HepG2 (cell line): ENCODE results near the gene SOX4. TPM values are rescaled to one million over a fixed set of nuclear protein-coding genes. Genes with fewer than 3 reads are reported as not detected.

Source experiments
- ATAC-seq: fragments of 200-7000 bp; cut with Tn5 transposase; 3 replicates; pipeline ENCODE4 v1.9.1; 2020; ENCODE audit warnings: mild to moderate bottlenecking, moderate library complexity
- BruUV-seq: library from RNA; stranded (reverse); fragments of 400-500 nt; replicated peaks from 2 replicates; lab custom pipeline; 2021; lab: Mats Ljungman, UMichigan
- CTCF ChIA-PET: fragments of 300-600 bp; formaldehyde crosslinking; extraction: SDS; loops from one replicate; lab custom pipeline; 2021; ENCODE audit warnings: low total read pairs, inconsistent platforms, low intra/inter-chr PET ratio; lab: Yijun Ruan, JAX
- POLR2A ChIA-PET: fragments of 350-600 bp; sonication (Branson Sonifier 250); formaldehyde crosslinking; loops from one replicate; lab custom pipeline; 2020; ENCODE audit warnings: antibody characterized with exemption, inconsistent platforms; lab: Yijun Ruan, JAX
- DNase-seq: peaks from one replicate; pipeline ENCODE4 v3.0.0-alpha.2; 2015; ENCODE audit warnings: low spot score
- FAIRE-seq: peaks from 3 replicates; lab custom pipeline; 2011; peaks lifted over from hg19 to GRCh38; lab: Jason Lieb, UNC
- H2AFZ ChIP-seq: one replicate; pipeline ENCODE4 v1.6.1; 2011; ENCODE audit warnings: low read length, inconsistent platforms
- H3K27ac ChIP-seq: fragments of 300-600 bp; 3 replicates; pipeline ENCODE4 v1.8.0; 2011; ENCODE audit warnings: mixed run types, mild to moderate bottlenecking, mixed read lengths, low read length, inconsistent platforms; ENCODE audit not compliant: insufficient read depth; ENCODE audit errors: extremely low read length
- H3K27me3 ChIP-seq, 2 experiments: fragments of 200-600 bp in 1 of 2; 2 replicates in 1 of 2; 3 replicates in 1 of 2; pipeline versions ENCODE4 v1.6.0 to v1.8.0; 2011; ENCODE audit warnings: low read length in 2 of 2, mild to moderate bottlenecking in 2 of 2, moderate library complexity in 2 of 2, inconsistent platforms in 1 of 2; ENCODE audit not compliant: insufficient read depth in 2 of 2, control insufficient read depth in 1 of 2
- H3K36me3 ChIP-seq, 2 experiments: fragments of 200-600 bp in 1 of 2; replicated peaks in 1 of 2; 2 replicates in 1 of 2; 3 replicates in 1 of 2; pipeline versions ENCODE4 v1.5.1 to v1.8.0; 2011; ENCODE audit warnings: low read length in 2 of 2, inconsistent platforms in 1 of 2; ENCODE audit not compliant: insufficient read depth in 2 of 2, control insufficient read depth in 1 of 2
- H3K4me1 ChIP-seq: 2 replicates; pipeline ENCODE4 v1.5.1; 2012; ENCODE audit warnings: low read length, inconsistent platforms; ENCODE audit not compliant: insufficient read depth
- H3K4me2 ChIP-seq: 2 replicates; pipeline ENCODE4 v1.6.0; 2011; ENCODE audit warnings: low read depth, low read length, inconsistent platforms
- H3K4me3 ChIP-seq, 3 experiments: fragments of 200-600 bp in 1 of 3; sonication (generic), shearing (Covaris generic) in 1 of 3; replicated peaks in 1 of 3; 2 replicates each; pipeline ENCODE4 v1.5.1; 2011 to 2016; ENCODE audit warnings: low read length in 3 of 3, inconsistent platforms in 2 of 3, low read depth in 2 of 3, mild to moderate bottlenecking in 2 of 3, control low read depth in 1 of 3, mixed read lengths in 1 of 3; ENCODE audit not compliant: insufficient read depth in 1 of 3
- H3K79me2 ChIP-seq: one replicate; pipeline ENCODE4 v1.6.1; 2011; ENCODE audit warnings: low read length, inconsistent platforms; ENCODE audit not compliant: insufficient read depth
- H3K9ac ChIP-seq: 2 replicates; pipeline ENCODE4 v1.6.0; 2011; ENCODE audit warnings: mild to moderate bottlenecking, low read depth, low read length, inconsistent platforms; ENCODE audit not compliant: insufficient read depth
- H3K9me3 ChIP-seq: 2 replicates; pipeline ENCODE4 v1.5.1; 2012; ENCODE audit warnings: mild to moderate bottlenecking, low read length
- H4K20me1 ChIP-seq: 2 replicates; pipeline ENCODE4 v1.6.0; 2011; ENCODE audit warnings: inconsistent platforms, mild to moderate bottlenecking, low read length, moderate library complexity; ENCODE audit not compliant: insufficient read depth
- ATM ChIP-seq: fragments of 450-650 bp; IDR thresholded peaks from 2 replicates; pipeline ENCODE4 v1.7.1; 2017; ENCODE audit warnings: mild to moderate bottlenecking, borderline replicate concordance
- ELF3 ChIP-seq: IDR thresholded peaks from 2 replicates; pipeline ENCODE4 v1.6.1; 2016; ENCODE audit warnings: missing genetic modification reagents, missing compliant biosample characterization
- EZH2 ChIP-seq: conservative IDR thresholded peaks from 2 replicates; pipeline ENCODE4 v1.6.1; 2012; ENCODE audit warnings: mild to moderate bottlenecking, low read depth, low read length, moderate library complexity
- FLYWCH1 ChIP-seq: sonication (generic); formaldehyde crosslinking; IDR thresholded peaks from 2 replicates; pipeline ENCODE4 v1.8.1; 2023; ENCODE audit warnings: mild to moderate bottlenecking, missing genetic modification reagents
- FOXA1 ChIP-seq, 2 experiments: fragments of 450-650 bp in 1 of 2; sonication (generic) in 1 of 2; formaldehyde crosslinking in 1 of 2; IDR thresholded peaks; 2 replicates each; pipeline versions ENCODE4 v1.4.0 to v1.6.1; 2016 to 2020; ENCODE audit warnings: missing genetic modification reagents in 1 of 2
- HNF4A ChIP-seq: sonication (generic); formaldehyde crosslinking; IDR thresholded peaks from 2 replicates; pipeline ENCODE4 v1.4.0; 2020; ENCODE audit warnings: missing genetic modification reagents
- KAT2B ChIP-seq: fragments of 150-350 bp; IDR thresholded peaks from 2 replicates; pipeline ENCODE4 v1.6.1; 2014; ENCODE audit warnings: low read depth, low read length, borderline replicate concordance
- MAZ ChIP-seq, 2 experiments: sonication (generic) in 1 of 2; formaldehyde crosslinking in 1 of 2; IDR thresholded peaks; 2 replicates each; pipeline versions ENCODE4 v1.5.0 to v1.6.1; 2012 to 2020; ENCODE audit warnings: low read depth in 2 of 2, mild to moderate bottlenecking in 2 of 2, borderline replicate concordance in 1 of 2, improper control_type of control experiment in 1 of 2, low read length in 1 of 2, missing genetic modification reagents in 1 of 2, moderate library complexity in 1 of 2
- MBNL3 ChIP-seq: fragments of 250-450 bp; sonication (Bioruptor Pico); conservative IDR thresholded peaks from 2 replicates; pipeline ENCODE4 v1.8.0; 2022; ENCODE audit warnings: mild to moderate bottlenecking, inconsistent platforms
- MIXL1 ChIP-seq: IDR thresholded peaks from 2 replicates; pipeline ENCODE4 v1.6.1; 2016
- NFIC ChIP-seq: IDR thresholded peaks from 2 replicates; pipeline ENCODE4 v1.6.1; 2012; ENCODE audit warnings: mild to moderate bottlenecking, low read length, inconsistent platforms
- SALL1 ChIP-seq: sonication (generic); formaldehyde crosslinking; IDR thresholded peaks from 2 replicates; pipeline ENCODE4 v1.8.0; 2022; ENCODE audit warnings: mild to moderate bottlenecking, missing genetic modification reagents
- ZNF768 ChIP-seq: sonication (generic); formaldehyde crosslinking; IDR thresholded peaks from 2 replicates; pipeline ENCODE4 v1.4.0; 2020; ENCODE audit warnings: missing genetic modification reagents
- in situ Hi-C: cut with HindIII; loops from 2 replicates; pipeline ENCODE4 v1.10.0; 2017; ENCODE audit warnings: low pct_unique_long_range_greater_than_20kb; ENCODE audit not compliant: extremely low pct_ligation_motif_present
- intact Hi-C: fragments of 100-400 bp; cut with micrococcal nuclease; formaldehyde crosslinking; loops from one replicate; pipeline ENCODE4 v1.10.0; 2022; ENCODE audit not compliant: unreplicated experiment
- polyA plus RNA-seq, 8 experiments: library from polyadenylated mRNA; depleted of rRNA in 3 of 8; stranded (reverse) in 7 of 8; unstranded in 1 of 8; fragments of >200 nt; fragmentation: Illumina TruSeq in 4 of 8; extraction: Trizol in 4 of 8; gene quantifications; 2 replicates each; pipeline versions ENCODE4 v1.2.1 to v1.2.3, GENCODE V29; 2011 to 2016; ENCODE audit warnings: low read depth in 4 of 8, missing spikeins in 1 of 8, mixed read lengths in 1 of 8; ENCODE audit not compliant: insufficient read depth in 1 of 8
- total RNA-seq, 5 experiments: library from RNA; depleted of rRNA; stranded (reverse); fragments of >200 nt; fragmentation: Illumina TruSeq; extraction: Trizol; gene quantifications; 2 replicates each; pipeline ENCODE4 v1.2.3, GENCODE V29; 2016; ENCODE audit warnings: low read depth in 1 of 5
- TF ChIP-seq, protein P1 (sequence below), 2 experiments: fragments of 450-650 bp in 1 of 2; sonication (generic) in 1 of 2; formaldehyde crosslinking; IDR thresholded peaks; 2 replicates each; pipeline versions ENCODE4 v1.5.0 to v1.8.0; 2020 to 2022; ENCODE audit warnings: mild to moderate bottlenecking in 1 of 2, missing genetic modification reagents in 1 of 2
- TF ChIP-seq, protein P2 (sequence below): sonication (generic); formaldehyde crosslinking; IDR thresholded peaks from 2 replicates; pipeline ENCODE4 v1.4.0; 2020; ENCODE audit warnings: missing genetic modification reagents
- TF ChIP-seq, protein P3 (sequence below): sonication (generic); formaldehyde crosslinking; IDR thresholded peaks from 2 replicates; pipeline ENCODE4 v1.4.0; 2020; ENCODE audit warnings: missing genetic modification reagents

Gene SOX4
- total and polyA plus RNA-seq, 2 of the 13 experiments (the other 11 are each of a cell fraction or from before 2014, with no cell fraction given): 2.6 to 3.4 TPM

GRCh38 chr6:21582651-21583050 lies 10.9 kb upstream of the SOX4 start:
- Histone ChIP-seq H3K4me2 (no peak overlapping the region), H3K4me3 (no peak overlapping the region), H3K4me1 (peaks cover 10% of the 10 kb centered on the region; the same call in 1 of the 2 replicates), H4K20me1 (no peaks in the 10 kb centered on the region), H3K36me3 (no peaks in the 10 kb centered on the region), H3K9ac (no peak overlapping the region), H3K9me3 (no peaks in the 10 kb centered on the region), H2AFZ (no peak overlapping the region), H3K79me2 (no peaks in the 10 kb centered on the region), H3K27ac (no peak overlapping the region), H3K27me3 (peaks cover 0 to 19% of the 10 kb centered on the region in 2 experiments; a peak in 3 of 5 replicates)
- intact Hi-C loops: no loop called here
- ChIA-PET CTCF (no interaction called here), POLR2A (no interaction called here)
- DNase-seq (no peak), ATAC-seq (no peak), FAIRE-seq (no peak)
- TF ChIP-seq ZNF768 (no peak), FLYWCH1 (CRISPR knock-in tag) (no peak), MBNL3 (no peak), EZH2 (no peak), ELF3 (CRISPR knock-in tag) (no peak), KAT2B (no peak), MAZ (IDR thresholded peaks at IDR 0.05; ENCODE audit: borderline replicate concordance, low read depth, low read length) (no peak), MAZ (CRISPR knock-in tag; IDR thresholded peaks at IDR 0.05; ENCODE audit: low read depth) (no peak), ATM (no peak), SALL1 (CRISPR knock-in tag) (no peak), FOXA1 (IDR thresholded peaks at IDR 0.05) (no peak), FOXA1 (CRISPR knock-in tag; IDR thresholded peaks at IDR 0.05) (no peak), HNF4A (CRISPR knock-in tag) (no peak), MIXL1 (CRISPR knock-in tag) (no peak), NFIC (no peak)
- TF ChIP-seq, protein P1, sequence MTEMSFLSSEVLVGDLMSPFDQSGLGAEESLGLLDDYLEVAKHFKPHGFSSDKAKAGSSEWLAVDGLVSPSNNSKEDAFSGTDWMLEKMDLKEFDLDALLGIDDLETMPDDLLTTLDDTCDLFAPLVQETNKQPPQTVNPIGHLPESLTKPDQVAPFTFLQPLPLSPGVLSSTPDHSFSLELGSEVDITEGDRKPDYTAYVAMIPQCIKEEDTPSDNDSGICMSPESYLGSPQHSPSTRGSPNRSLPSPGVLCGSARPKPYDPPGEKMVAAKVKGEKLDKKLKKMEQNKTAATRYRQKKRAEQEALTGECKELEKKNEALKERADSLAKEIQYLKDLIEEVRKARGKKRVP (CRISPR knock-in tag; IDR thresholded peaks at IDR 0.05): no peak
- TF ChIP-seq, protein P2, sequence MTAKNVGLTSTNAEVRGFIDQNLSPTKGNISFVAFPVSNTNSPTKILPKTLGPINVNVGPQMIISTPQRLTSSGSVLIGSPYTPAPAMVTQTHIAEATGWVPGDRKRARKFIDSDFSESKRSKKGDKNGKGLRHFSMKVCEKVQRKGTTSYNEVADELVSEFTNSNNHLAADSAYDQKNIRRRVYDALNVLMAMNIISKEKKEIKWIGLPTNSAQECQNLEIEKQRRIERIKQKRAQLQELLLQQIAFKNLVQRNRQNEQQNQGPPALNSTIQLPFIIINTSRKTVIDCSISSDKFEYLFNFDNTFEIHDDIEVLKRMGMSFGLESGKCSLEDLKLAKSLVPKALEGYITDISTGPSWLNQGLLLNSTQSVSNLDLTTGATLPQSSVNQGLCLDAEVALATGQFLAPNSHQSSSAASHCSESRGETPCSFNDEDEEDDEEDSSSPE (CRISPR knock-in tag): no peak
- TF ChIP-seq, protein P3, sequence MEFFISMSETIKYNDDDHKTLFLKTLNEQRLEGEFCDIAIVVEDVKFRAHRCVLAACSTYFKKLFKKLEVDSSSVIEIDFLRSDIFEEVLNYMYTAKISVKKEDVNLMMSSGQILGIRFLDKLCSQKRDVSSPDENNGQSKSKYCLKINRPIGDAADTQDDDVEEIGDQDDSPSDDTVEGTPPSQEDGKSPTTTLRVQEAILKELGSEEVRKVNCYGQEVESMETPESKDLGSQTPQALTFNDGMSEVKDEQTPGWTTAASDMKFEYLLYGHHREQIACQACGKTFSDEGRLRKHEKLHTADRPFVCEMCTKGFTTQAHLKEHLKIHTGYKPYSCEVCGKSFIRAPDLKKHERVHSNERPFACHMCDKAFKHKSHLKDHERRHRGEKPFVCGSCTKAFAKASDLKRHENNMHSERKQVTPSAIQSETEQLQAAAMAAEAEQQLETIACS: no peak
- no TSS peak for BruUV-seq
- in situ Hi-C loops: loop anchor here (10.0 kb wide), 1 partner anchor 238 kb away; no protein-coding TSS in a partner anchor
